ENCODE measurements around the gene ABTB1. TPM values are rescaled to one million over a fixed set of nuclear protein-coding genes. Genes with fewer than 3 reads are reported as not detected.

Gene ABTB1
- total and polyA plus RNA-seq, 2 of the 13 experiments (the other 11 are each of a cell fraction or from before 2014, with no cell fraction given) = 0.42 to 14.5 TPM

DNA sequence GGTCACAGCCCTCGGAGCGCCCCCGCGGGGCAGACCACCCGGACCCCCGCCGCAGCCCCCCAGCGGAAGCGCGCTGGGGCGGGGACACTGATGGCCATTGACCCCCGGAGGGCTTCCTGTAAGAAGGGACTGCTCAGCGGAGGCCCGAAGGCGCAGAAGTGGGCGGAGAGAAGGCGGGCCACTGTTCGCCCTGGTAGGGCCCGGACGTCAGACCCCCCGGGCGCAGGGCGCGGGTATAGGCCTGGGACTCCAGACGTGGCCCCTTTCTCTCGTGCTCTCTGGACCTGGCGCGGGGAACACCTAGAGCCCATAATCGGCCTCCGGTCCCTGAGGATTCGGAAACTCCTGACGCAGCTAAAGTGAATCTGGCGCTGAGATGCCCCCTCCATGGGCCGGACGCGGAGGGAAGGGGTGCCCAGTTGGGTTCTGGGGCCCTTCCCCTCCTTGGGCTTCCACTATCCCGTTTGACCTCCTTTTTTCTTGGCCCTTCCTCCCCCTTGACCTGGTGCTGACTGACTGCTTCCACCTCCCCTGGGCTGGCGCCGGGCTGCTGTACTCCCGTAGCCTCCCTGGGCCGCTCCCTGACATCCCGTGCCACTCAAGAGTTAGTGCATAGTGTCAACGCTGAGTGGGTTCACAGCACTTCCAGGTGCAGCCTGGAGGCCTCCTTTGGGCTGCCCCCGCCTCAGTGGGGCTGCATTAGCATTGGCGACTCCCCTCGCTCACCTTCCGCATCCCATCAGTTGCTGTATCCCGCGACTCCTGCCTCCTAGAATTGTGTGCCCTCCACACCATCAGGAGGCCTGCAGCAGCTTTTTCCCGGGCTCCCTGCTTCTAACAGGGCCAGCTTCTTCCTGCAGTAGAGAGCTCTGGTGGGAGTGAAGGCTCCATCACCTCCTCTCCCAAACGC is 694 bp downstream of the ABTB1 start (continued):
- TF ChIP-seq ZNF337 (CRISPR knock-in tag; IDR thresholded peaks at IDR 0.05; ENCODE audit: borderline replicate concordance, low read depth) (no peak), TFAP4 (IDR thresholded peaks at IDR 0.05; ENCODE audit: borderline replicate concordance, low read depth) (no peak), ZNF263 (CRISPR knock-in tag; IDR thresholded peaks at IDR 0.05) (no peak), RARA (CRISPR knock-in tag; IDR thresholded peaks at IDR 0.05) (no peak), TBX3 (IDR thresholded peaks at IDR 0.05; ENCODE audit: borderline replicate concordance) (no peak), ZNF430 (CRISPR knock-in tag; IDR thresholded peaks at IDR 0.05) (no peak), ZNF256 (CRISPR knock-in tag; conservative IDR thresholded peaks at IDR 0.05) (no peak), HNRNPUL1 (IDR thresholded peaks at IDR 0.05; ENCODE audit: low read depth, low read length) (no peak)
- TF ChIP-seq, protein P1, sequence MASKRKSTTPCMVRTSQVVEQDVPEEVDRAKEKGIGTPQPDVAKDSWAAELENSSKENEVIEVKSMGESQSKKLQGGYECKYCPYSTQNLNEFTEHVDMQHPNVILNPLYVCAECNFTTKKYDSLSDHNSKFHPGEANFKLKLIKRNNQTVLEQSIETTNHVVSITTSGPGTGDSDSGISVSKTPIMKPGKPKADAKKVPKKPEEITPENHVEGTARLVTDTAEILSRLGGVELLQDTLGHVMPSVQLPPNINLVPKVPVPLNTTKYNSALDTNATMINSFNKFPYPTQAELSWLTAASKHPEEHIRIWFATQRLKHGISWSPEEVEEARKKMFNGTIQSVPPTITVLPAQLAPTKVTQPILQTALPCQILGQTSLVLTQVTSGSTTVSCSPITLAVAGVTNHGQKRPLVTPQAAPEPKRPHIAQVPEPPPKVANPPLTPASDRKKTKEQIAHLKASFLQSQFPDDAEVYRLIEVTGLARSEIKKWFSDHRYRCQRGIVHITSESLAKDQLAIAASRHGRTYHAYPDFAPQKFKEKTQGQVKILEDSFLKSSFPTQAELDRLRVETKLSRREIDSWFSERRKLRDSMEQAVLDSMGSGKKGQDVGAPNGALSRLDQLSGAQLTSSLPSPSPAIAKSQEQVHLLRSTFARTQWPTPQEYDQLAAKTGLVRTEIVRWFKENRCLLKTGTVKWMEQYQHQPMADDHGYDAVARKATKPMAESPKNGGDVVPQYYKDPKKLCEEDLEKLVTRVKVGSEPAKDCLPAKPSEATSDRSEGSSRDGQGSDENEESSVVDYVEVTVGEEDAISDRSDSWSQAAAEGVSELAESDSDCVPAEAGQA (IDR thresholded peaks at IDR 0.05; ENCODE audit: low read depth) = no peak
- TF ChIP-seq, protein P1 (CRISPR knock-in tag; IDR thresholded peaks at IDR 0.05; ENCODE audit: borderline replicate concordance) = no peak
- TF ChIP-seq, protein P2, sequence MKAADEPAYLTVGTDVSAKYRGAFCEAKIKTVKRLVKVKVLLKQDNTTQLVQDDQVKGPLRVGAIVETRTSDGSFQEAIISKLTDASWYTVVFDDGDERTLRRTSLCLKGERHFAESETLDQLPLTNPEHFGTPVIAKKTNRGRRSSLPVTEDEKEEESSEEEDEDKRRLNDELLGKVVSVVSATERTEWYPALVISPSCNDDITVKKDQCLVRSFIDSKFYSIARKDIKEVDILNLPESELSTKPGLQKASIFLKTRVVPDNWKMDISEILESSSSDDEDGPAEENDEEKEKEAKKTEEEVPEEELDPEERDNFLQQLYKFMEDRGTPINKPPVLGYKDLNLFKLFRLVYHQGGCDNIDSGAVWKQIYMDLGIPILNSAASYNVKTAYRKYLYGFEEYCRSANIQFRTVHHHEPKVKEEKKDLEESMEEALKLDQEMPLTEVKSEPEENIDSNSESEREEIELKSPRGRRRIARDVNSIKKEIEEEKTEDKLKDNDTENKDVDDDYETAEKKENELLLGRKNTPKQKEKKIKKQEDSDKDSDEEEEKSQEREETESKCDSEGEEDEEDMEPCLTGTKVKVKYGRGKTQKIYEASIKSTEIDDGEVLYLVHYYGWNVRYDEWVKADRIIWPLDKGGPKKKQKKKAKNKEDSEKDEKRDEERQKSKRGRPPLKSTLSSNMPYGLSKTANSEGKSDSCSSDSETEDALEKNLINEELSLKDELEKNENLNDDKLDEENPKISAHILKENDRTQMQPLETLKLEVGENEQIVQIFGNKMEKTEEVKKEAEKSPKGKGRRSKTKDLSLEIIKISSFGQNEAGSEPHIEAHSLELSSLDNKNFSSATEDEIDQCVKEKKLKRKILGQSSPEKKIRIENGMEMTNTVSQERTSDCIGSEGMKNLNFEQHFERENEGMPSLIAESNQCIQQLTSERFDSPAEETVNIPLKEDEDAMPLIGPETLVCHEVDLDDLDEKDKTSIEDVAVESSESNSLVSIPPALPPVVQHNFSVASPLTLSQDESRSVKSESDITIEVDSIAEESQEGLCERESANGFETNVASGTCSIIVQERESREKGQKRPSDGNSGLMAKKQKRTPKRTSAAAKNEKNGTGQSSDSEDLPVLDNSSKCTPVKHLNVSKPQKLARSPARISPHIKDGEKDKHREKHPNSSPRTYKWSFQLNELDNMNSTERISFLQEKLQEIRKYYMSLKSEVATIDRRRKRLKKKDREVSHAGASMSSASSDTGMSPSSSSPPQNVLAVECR (CRISPR knock-in tag; IDR thresholded peaks at IDR 0.05; ENCODE audit: borderline replicate concordance) = 0 out of 2 replicates have a peak, but pooled peaks have one; percentile 13
- TF ChIP-seq, protein P3, sequence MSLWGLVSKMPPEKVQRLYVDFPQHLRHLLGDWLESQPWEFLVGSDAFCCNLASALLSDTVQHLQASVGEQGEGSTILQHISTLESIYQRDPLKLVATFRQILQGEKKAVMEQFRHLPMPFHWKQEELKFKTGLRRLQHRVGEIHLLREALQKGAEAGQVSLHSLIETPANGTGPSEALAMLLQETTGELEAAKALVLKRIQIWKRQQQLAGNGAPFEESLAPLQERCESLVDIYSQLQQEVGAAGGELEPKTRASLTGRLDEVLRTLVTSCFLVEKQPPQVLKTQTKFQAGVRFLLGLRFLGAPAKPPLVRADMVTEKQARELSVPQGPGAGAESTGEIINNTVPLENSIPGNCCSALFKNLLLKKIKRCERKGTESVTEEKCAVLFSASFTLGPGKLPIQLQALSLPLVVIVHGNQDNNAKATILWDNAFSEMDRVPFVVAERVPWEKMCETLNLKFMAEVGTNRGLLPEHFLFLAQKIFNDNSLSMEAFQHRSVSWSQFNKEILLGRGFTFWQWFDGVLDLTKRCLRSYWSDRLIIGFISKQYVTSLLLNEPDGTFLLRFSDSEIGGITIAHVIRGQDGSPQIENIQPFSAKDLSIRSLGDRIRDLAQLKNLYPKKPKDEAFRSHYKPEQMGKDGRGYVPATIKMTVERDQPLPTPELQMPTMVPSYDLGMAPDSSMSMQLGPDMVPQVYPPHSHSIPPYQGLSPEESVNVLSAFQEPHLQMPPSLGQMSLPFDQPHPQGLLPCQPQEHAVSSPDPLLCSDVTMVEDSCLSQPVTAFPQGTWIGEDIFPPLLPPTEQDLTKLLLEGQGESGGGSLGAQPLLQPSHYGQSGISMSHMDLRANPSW (CRISPR knock-in tag; IDR thresholded peaks at IDR 0.05; ENCODE audit: borderline replicate concordance) = no peak

Data from HepG2 (cell line).